ENCODE data around the gene ZMAT3.
"Not testable (repeated sequence)": the region's sequence is repeated elsewhere in the genome, so short reads cannot be mapped to it uniquely, and the experiment has no call there.

The ZMAT3 gene

GRCh38 chr3:179046497-179047353, 24.9 kb downstream of the ZMAT3 start:
- TF ChIP-seq YY1 (IDR thresholded peaks at IDR 0.05; ENCODE audit: insufficient read depth, insufficient read length), result no peak
- no peak for TF ChIP-seq ZNF274 (IDR thresholded peaks at IDR 0.05; ENCODE audit: low read depth, low read length)
- no peak for TF ChIP-seq SUZ12 (IDR thresholded peaks at IDR 0.05; ENCODE audit: extremely low read depth, insufficient read depth, insufficient read length)
- Histone ChIP-seq H3K4me1 (ENCODE audit: insufficient read depth, insufficient read length) (no peaks in the 10 kb centered on the region), H3K9ac (ENCODE audit: insufficient read length, low read depth) (no peak overlapping the region), H3K27me3 (ENCODE audit: insufficient read depth, insufficient read length) (no peaks in the 10 kb centered on the region), H3K4me3 (ENCODE audit: insufficient read length, low read depth) (no peak overlapping the region), H3K36me3 (ENCODE audit: insufficient read depth, insufficient read length, low read length) (no peaks in the 10 kb centered on the region), H3K9me3 (ENCODE audit: insufficient read depth, low read length) (no peaks in the 10 kb centered on the region)
- no peak for DNase-seq (ENCODE audit: low read depth, low spot score)

DNA sequence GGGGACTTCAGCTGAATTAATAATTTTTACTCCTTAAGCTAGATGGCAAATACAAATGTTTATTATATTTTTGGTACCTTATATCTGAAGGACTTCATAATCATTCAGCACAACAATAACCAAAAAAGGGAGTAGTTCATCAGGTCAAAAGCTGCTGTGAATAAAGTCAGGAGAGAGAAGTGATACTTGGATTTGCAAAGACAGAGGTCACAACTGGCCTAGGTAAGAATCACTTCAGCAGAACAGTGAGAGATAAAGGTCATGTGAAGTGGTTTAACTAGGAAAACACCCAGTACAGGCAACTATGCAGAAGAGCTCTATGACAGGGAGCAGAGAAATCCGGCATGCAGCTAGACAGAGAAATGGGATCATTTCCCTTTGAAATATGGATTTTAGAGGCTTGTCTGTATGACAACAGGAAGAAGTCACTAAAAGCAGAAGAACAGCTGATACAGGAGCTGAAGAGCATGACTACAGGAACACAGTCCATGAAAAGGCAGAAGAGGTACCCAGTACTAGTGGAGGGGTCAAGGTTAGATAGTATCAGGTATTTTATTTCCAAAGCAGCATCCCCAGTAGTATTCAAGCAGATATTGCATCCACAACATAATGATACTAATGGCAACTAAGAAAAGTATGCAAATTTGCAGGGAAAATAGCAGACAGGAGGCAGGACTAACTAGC, 25.7 kb downstream of the ZMAT3 start:
- H3K4me1 ChIP-seq (ENCODE audit: insufficient read depth, insufficient read length), result no peaks in the 10 kb centered on the region
- no peak for DNase-seq (ENCODE audit: low read depth, low spot score)
- H3K9me3 ChIP-seq (ENCODE audit: insufficient read depth, low read length), result no peaks in the 10 kb centered on the region
- TF ChIP-seq YY1 (IDR thresholded peaks at IDR 0.05; ENCODE audit: insufficient read depth, insufficient read length) (no peak), ZNF274 (IDR thresholded peaks at IDR 0.05; ENCODE audit: low read depth, low read length) (no peak), SUZ12 (IDR thresholded peaks at IDR 0.05; ENCODE audit: extremely low read depth, insufficient read depth, insufficient read length) (no peak)
- H3K4me3 ChIP-seq (ENCODE audit: insufficient read length, low read depth), result no peak overlapping the region
- H3K27me3 ChIP-seq (ENCODE audit: insufficient read depth, insufficient read length), result no peaks in the 10 kb centered on the region
- no peaks in the 10 kb centered on the region for H3K36me3 ChIP-seq (ENCODE audit: insufficient read depth, insufficient read length, low read length)
- H3K9ac ChIP-seq (ENCODE audit: insufficient read length, low read depth), result no peak overlapping the region

GRCh38 chr3:179038899-179039251, 32.7 kb downstream of the ZMAT3 start:
- H3K4me1 ChIP-seq (ENCODE audit: insufficient read depth, insufficient read length); H3K9ac ChIP-seq (ENCODE audit: insufficient read length, low read depth); H3K9me3 ChIP-seq (ENCODE audit: insufficient read depth, low read length); H3K27me3 ChIP-seq (ENCODE audit: insufficient read depth, insufficient read length); DNase-seq (ENCODE audit: low read depth, low spot score); H3K4me3 ChIP-seq (ENCODE audit: insufficient read length, low read depth); H3K36me3 ChIP-seq (ENCODE audit: insufficient read depth, insufficient read length, low read length): not testable (repeated sequence)

DNA sequence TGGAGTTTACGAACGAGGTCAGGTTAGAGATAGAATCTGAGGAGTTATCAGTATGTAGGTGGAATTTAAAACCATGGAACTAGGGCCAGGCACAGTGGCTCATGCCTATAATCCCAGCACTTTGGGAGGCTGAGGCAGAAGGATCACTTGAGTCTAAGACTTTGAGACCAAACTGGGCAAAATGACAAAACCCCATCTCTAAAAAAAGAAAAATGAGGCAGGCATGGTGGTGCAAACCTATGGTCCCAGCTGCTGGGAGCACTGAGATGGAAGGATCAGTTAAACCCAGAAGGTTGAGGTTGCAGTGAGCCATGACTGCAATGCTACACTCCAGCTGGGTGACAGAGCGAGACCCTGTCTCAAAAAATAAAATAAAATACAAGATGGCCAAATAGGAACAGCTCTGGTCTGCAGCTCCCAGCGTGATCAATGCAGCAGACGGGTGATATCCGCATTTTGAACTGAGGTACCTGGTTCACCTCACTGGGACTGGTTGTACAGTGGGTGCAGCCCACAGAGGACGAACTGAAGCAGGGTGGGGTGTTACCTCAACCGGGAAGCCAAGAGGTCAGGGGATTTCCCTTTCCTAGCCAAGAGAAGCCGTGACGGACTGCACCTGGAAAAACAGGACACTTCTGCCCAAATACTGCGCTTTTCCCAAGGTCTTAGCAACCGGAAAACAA, 33.3 kb downstream of the ZMAT3 start:
- Histone ChIP-seq H3K9ac (ENCODE audit: insufficient read length, low read depth) (no peak overlapping the region), H3K9me3 (ENCODE audit: insufficient read depth, low read length) (no peaks in the 10 kb centered on the region), H3K36me3 (ENCODE audit: insufficient read depth, insufficient read length, low read length) (peaks cover 4% of the 10 kb centered on the region), H3K4me1 (ENCODE audit: insufficient read depth, insufficient read length) (no peaks in the 10 kb centered on the region), H3K4me3 (ENCODE audit: insufficient read length, low read depth) (no peak overlapping the region), H3K27me3 (ENCODE audit: insufficient read depth, insufficient read length) (no peaks in the 10 kb centered on the region)
- no peak for DNase-seq (ENCODE audit: low read depth, low spot score)
- TF ChIP-seq YY1 (IDR thresholded peaks at IDR 0.05; ENCODE audit: insufficient read depth, insufficient read length) (no peak), SUZ12 (IDR thresholded peaks at IDR 0.05; ENCODE audit: extremely low read depth, insufficient read depth, insufficient read length) (no peak), ZNF274 (IDR thresholded peaks at IDR 0.05; ENCODE audit: low read depth, low read length) (no peak)

GRCh38 chr3:179037351-179037750, 34.3 kb downstream of the ZMAT3 start:
- Histone ChIP-seq H3K4me1 (ENCODE audit: insufficient read depth, insufficient read length) (no peaks in the 10 kb centered on the region), H3K4me3 (ENCODE audit: insufficient read length, low read depth) (no peak overlapping the region), H3K9ac (ENCODE audit: insufficient read length, low read depth) (no peak overlapping the region), H3K9me3 (ENCODE audit: insufficient read depth, low read length) (no peaks in the 10 kb centered on the region; the same call in 1 of the 2 replicates), H3K36me3 (ENCODE audit: insufficient read depth, insufficient read length, low read length) (peaks cover 4% of the 10 kb centered on the region), H3K27me3 (ENCODE audit: insufficient read depth, insufficient read length) (no peaks in the 10 kb centered on the region)
- TF ChIP-seq SUZ12 (IDR thresholded peaks at IDR 0.05; ENCODE audit: extremely low read depth, insufficient read depth, insufficient read length) (no peak), YY1 (IDR thresholded peaks at IDR 0.05; ENCODE audit: insufficient read depth, insufficient read length) (no peak), ZNF274 (IDR thresholded peaks at IDR 0.05; ENCODE audit: low read depth, low read length) (no peak)
- no peak for DNase-seq (ENCODE audit: low read depth, low spot score)

DNA sequence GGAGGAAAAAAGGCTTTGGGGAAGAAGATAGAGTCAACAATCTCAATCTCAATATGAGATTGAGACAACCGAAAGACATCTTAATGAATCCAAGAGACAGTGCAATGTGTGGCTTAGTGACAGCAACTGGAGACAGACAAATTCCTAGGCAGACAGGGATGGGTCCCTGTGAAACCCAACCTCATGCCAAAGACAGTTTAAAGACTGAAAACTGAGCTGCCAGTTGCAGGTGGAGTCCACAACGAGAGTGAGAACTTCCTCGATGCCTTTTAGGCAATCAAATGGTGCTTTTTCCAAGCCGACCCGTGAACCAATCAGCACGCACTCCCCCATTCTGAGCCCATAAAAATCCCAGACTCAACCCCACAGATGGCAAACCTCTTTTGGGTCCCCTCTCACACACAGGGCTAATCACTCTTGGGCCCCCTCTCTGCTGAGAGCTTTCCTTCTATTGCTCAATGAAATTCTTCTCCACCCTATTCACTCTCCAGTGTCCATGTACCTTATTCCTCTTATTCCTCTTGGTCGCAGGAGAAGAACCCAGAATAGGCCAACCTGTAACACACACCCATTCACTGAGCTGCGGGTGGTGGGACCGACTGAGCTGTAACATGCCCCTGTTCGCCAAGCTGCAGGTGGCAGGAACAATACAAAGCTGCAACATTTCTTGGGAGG, 34.8 kb downstream of the ZMAT3 start:
- H3K27me3 ChIP-seq (ENCODE audit: insufficient read depth, insufficient read length), result no peaks in the 10 kb centered on the region
- peaks cover 4% of the 10 kb centered on the region for H3K36me3 ChIP-seq (ENCODE audit: insufficient read depth, insufficient read length, low read length)
- H3K9me3 ChIP-seq (ENCODE audit: insufficient read depth, low read length), result no peaks in the 10 kb centered on the region; the same call in 1 of the 2 replicates
- no peak overlapping the region for H3K9ac ChIP-seq (ENCODE audit: insufficient read length, low read depth)
- no peaks in the 10 kb centered on the region for H3K4me1 ChIP-seq (ENCODE audit: insufficient read depth, insufficient read length)
- TF ChIP-seq SUZ12 (IDR thresholded peaks at IDR 0.05; ENCODE audit: extremely low read depth, insufficient read depth, insufficient read length) (no peak), YY1 (IDR thresholded peaks at IDR 0.05; ENCODE audit: insufficient read depth, insufficient read length) (no peak), ZNF274 (IDR thresholded peaks at IDR 0.05; ENCODE audit: low read depth, low read length) (no peak)
- DNase-seq (ENCODE audit: low read depth, low spot score), result no peak
- H3K4me3 ChIP-seq (ENCODE audit: insufficient read length, low read depth), result no peak overlapping the region

All from NT2/D1 (cell line).